Measurements from ENCODE around the gene RORB.

DNA sequence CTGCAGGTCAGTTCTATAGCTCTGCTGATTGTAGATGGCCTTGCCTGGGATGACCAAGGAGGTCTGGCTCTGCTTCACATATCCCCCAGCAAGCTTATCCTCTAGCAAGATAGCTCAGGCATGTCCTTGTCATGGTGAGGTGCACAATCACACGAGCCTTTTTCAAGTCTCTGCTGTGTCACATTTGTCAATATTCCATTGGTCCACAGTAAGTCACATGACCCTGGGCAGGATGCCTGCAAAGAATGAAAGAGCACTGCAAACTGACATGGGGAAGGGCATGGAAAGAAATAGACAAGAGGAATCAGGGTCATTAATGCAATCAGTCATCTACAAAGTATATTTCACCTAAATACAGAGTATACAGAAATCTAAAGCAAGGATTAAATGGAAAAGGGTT lies 142.0 kb downstream of the RORB start:
- TF ChIP-seq, protein P1, sequence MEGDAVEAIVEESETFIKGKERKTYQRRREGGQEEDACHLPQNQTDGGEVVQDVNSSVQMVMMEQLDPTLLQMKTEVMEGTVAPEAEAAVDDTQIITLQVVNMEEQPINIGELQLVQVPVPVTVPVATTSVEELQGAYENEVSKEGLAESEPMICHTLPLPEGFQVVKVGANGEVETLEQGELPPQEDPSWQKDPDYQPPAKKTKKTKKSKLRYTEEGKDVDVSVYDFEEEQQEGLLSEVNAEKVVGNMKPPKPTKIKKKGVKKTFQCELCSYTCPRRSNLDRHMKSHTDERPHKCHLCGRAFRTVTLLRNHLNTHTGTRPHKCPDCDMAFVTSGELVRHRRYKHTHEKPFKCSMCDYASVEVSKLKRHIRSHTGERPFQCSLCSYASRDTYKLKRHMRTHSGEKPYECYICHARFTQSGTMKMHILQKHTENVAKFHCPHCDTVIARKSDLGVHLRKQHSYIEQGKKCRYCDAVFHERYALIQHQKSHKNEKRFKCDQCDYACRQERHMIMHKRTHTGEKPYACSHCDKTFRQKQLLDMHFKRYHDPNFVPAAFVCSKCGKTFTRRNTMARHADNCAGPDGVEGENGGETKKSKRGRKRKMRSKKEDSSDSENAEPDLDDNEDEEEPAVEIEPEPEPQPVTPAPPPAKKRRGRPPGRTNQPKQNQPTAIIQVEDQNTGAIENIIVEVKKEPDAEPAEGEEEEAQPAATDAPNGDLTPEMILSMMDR (IDR thresholded peaks at IDR 0.05; ENCODE audit: insufficient read depth, low read length): no peak
- TF ChIP-seq POLR2AphosphoS5 (IDR thresholded peaks at IDR 0.05; ENCODE audit: low read depth): no peak
- TF ChIP-seq, protein P2, sequence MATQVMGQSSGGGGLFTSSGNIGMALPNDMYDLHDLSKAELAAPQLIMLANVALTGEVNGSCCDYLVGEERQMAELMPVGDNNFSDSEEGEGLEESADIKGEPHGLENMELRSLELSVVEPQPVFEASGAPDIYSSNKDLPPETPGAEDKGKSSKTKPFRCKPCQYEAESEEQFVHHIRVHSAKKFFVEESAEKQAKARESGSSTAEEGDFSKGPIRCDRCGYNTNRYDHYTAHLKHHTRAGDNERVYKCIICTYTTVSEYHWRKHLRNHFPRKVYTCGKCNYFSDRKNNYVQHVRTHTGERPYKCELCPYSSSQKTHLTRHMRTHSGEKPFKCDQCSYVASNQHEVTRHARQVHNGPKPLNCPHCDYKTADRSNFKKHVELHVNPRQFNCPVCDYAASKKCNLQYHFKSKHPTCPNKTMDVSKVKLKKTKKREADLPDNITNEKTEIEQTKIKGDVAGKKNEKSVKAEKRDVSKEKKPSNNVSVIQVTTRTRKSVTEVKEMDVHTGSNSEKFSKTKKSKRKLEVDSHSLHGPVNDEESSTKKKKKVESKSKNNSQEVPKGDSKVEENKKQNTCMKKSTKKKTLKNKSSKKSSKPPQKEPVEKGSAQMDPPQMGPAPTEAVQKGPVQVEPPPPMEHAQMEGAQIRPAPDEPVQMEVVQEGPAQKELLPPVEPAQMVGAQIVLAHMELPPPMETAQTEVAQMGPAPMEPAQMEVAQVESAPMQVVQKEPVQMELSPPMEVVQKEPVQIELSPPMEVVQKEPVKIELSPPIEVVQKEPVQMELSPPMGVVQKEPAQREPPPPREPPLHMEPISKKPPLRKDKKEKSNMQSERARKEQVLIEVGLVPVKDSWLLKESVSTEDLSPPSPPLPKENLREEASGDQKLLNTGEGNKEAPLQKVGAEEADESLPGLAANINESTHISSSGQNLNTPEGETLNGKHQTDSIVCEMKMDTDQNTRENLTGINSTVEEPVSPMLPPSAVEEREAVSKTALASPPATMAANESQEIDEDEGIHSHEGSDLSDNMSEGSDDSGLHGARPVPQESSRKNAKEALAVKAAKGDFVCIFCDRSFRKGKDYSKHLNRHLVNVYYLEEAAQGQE (IDR thresholded peaks at IDR 0.05; ENCODE audit: insufficient replicate concordance, low read depth): no peak
